ENCODE data around the gene FAM114A1. TPM values are rescaled to one million over a fixed set of nuclear protein-coding genes. Genes with fewer than 3 reads are reported as not detected.
"Not testable (repeated sequence)": the region's sequence is repeated elsewhere in the genome, so short reads cannot be mapped to it uniquely, and the experiment has no call there.

FAM114A1 gene
- total and polyA plus RNA-seq, 3 donors from 2014 or later = 30.9 to 96.2 (median 76.5) TPM

- DNase-seq = no peak
- no peaks in the 10 kb centered on the region for H3K4me1 ChIP-seq
- no peaks in the 10 kb centered on the region for H3K9me3 ChIP-seq
- 91 to 92% methylated on average over 3 of the region's 3 CpGs for WGBS, 2 donors
- H3K27me3 ChIP-seq = no peaks in the 10 kb centered on the region
- H3K36me3 ChIP-seq (ENCODE audit: low read depth, missing control alignments) = no peaks in the 10 kb centered on the region
- TF ChIP-seq CTCF (IDR thresholded peaks at IDR 0.05) = no peak
- no peak for TF ChIP-seq POLR2A (IDR thresholded peaks at IDR 0.05)
- H3K4me3 ChIP-seq = no peak overlapping the region
- no peak overlapping the region for H3K27ac ChIP-seq
- intact Hi-C loops (cut with DNase I; ENCODE audit: low total_unique reads) = no loop called here
Observed at GRCh38 chr4:38957893-38958292, 90.3 kb downstream of the FAM114A1 start.

- Histone ChIP-seq H3K27me3 (no peaks in the 10 kb centered on the region), H3K27ac (no peak overlapping the region), H3K4me1 (no peaks in the 10 kb centered on the region), H3K4me3 (no peak overlapping the region), H3K36me3 (ENCODE audit: low read depth, missing control alignments) (no peaks in the 10 kb centered on the region), H3K9me3 (no peaks in the 10 kb centered on the region)
- WGBS, 2 donors = 87 to 89% methylated on average over 4 of the region's 4 CpGs
- TF ChIP-seq CTCF (IDR thresholded peaks at IDR 0.05) = no peak
- TF ChIP-seq POLR2A (IDR thresholded peaks at IDR 0.05) = no peak
- intact Hi-C loops (cut with DNase I; ENCODE audit: low total_unique reads) = no loop called here
- no peak for DNase-seq
Observed at GRCh38 chr4:38958453-38959190, 91.0 kb downstream of the FAM114A1 start.

DNA sequence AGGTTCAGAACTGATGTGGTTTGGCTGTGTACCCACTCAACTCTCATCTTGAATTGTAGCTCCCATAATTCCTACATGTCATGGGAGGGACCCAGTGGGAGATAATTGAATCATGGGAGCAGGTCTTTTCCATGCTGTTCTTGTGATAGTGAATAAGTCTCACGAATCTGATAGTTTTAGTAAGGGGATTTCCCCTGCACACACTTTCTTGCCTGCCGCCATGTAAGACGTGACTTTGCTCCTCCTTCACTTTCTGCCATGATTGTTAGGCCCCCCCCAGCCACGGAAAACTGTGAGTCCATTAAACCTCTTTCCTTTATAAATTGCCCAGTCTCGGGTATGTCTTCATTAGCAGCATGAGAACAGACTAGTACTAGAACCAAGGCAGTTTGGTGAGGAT is 91.6 kb downstream of the FAM114A1 start:
- not testable (repeated sequence) for H3K27me3 ChIP-seq, H3K27ac ChIP-seq

DNA sequence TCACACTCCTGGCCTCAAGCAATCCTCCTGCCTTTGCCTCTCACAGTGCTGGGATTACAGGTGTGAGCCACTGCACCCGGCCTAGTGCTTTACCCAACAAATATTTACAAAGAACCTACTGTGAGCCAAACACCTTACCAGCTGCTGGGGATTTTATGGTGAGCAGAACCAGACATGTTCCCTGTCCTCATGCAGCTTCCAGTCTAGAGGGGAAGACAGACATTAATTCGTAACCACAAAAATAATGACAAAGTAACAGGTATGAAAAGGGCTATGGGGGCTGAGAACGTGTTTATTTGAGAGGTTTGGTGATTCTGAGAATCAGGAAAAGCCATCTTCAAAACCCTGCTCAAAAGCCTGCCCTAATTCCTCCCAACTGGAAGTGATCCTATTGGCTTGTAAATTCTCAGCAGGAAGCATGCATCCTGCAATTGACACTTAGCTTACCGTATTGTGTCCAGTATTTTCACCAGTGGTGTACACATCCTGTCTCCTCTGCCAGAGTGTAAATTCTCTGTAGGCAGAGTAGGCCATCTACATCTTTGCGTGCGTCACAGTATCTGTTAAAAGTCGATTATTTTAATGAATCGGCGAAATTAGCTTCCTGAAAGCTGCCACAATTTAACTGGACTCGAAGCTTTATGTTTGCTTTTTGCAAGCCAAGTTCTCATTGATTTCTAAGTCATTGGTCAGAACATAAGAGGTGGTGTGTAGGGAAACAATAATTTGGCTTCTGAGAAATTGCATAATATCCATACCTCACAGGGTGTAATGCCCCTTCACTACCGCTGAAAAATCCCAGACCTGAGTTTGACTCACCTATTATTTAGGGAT is 97.6 kb downstream of the FAM114A1 start:
- Histone ChIP-seq H3K27ac (no peak overlapping the region), H3K36me3 (ENCODE audit: low read depth, missing control alignments) (no peaks in the 10 kb centered on the region), H3K4me1 (no peaks in the 10 kb centered on the region), H3K27me3 (no peaks in the 10 kb centered on the region), H3K9me3 (no peaks in the 10 kb centered on the region), H3K4me3 (no peak overlapping the region)
- WGBS, 2 donors = 89 to 92% methylated on average over 11 of the region's 11 CpGs
- TF ChIP-seq POLR2A (IDR thresholded peaks at IDR 0.05) (no peak), CTCF (IDR thresholded peaks at IDR 0.05) (no peak)
- no peak for DNase-seq
- intact Hi-C loops (cut with DNase I; ENCODE audit: low total_unique reads) = no loop called here

More for the DNA sequence above, 91.6 kb downstream of the FAM114A1 start:
- WGBS, 2 donors = 87 to 92% methylated on average over 5 of the region's 5 CpGs
- H3K4me3 ChIP-seq; intact Hi-C loops (cut with DNase I; ENCODE audit: low total_unique reads); H3K9me3 ChIP-seq; H3K36me3 ChIP-seq (ENCODE audit: low read depth, missing control alignments); H3K4me1 ChIP-seq; DNase-seq: not testable (repeated sequence)

GRCh38 chr4:38965866-38966265 is 98.3 kb downstream of the FAM114A1 start:
- DNase-seq = no peak
- intact Hi-C loops (cut with DNase I; ENCODE audit: low total_unique reads) = no loop called here
- Histone ChIP-seq H3K36me3 (ENCODE audit: low read depth, missing control alignments) (no peaks in the 10 kb centered on the region), H3K4me3 (no peak overlapping the region), H3K9me3 (no peaks in the 10 kb centered on the region), H3K27ac (no peak overlapping the region), H3K4me1 (no peaks in the 10 kb centered on the region), H3K27me3 (no peaks in the 10 kb centered on the region)
- whole genome bisulfite sequencing, 2 donors = 84 to 86% methylated on average over 3 of the region's 3 CpGs
- TF ChIP-seq CTCF (IDR thresholded peaks at IDR 0.05) (no peak), POLR2A (IDR thresholded peaks at IDR 0.05) (no peak)

Data from testis (tissue), 3 donors.